ENCODE data around the gene OR4F17.
"Not testable (repeated sequence)": the region's sequence is repeated elsewhere in the genome, so short reads cannot be mapped to it uniquely, and the experiment has no call there.

The OR4F17 gene, protein sequence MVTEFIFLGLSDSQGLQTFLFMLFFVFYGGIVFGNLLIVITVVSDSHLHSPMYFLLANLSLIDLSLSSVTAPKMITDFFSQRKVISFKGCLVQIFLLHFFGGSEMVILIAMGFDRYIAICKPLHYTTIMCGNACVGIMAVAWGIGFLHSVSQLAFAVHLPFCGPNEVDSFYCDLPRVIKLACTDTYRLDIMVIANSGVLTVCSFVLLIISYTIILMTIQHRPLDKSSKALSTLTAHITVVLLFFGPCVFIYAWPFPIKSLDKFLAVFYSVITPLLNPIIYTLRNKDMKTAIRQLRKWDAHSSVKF

DNA sequence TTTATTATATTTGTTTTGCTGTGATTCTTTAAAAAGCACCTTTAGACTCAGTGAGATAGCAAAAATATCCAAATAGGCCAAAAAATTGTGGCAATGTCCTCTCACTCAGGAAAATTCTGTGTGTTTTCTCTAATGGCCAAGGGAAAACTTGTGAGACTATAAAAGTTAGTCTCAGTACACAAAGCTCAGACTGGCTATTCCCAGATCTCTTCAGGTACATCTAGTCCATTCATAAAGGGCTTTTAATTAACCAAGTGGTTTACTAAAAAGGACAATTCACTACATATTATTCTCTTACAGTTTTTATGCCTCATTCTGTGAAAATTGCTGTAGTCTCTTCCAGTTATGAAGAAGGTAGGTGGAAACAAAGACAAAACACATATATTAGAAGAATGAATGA is at the start of gene OR4F17:
TSS of gene OR4F17 (plus strand) at position 301 of the 400 bp plus-strand sequence. CDS start 3,575 bp downstream, outside the sequence.
- DNase-seq = not testable (repeated sequence)

GRCh38 chr19:70793-71192 is 36.1 kb upstream of the OR4F17 start:
- DNase-seq = not testable (repeated sequence)

- not testable (repeated sequence) for DNase-seq
Observed at GRCh38 chr19:82864-83263, 24.0 kb upstream of the OR4F17 start.

GRCh38 chr19:83626-84025 is 23.3 kb upstream of the OR4F17 start:
- not testable (repeated sequence) for DNase-seq

DNA sequence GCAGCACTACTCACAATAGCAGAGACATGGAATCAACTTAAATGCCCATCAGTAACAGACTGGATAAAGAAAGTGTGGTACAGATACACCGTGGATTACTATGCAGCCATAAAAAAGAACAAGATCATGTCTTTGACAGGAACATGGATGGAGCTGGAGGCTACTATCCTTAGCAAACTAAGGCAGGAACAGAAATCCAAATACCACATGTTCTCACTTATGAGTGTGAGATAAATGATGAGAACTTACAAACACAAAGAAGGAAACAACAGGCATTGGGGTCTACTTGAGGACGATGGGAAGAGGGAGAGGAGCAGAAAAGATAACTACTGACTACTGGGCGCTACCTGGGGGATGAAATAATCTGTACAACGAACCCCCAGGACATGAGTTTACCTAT is 16.2 kb upstream of the OR4F17 start:
- not testable (repeated sequence) for DNase-seq

DNA sequence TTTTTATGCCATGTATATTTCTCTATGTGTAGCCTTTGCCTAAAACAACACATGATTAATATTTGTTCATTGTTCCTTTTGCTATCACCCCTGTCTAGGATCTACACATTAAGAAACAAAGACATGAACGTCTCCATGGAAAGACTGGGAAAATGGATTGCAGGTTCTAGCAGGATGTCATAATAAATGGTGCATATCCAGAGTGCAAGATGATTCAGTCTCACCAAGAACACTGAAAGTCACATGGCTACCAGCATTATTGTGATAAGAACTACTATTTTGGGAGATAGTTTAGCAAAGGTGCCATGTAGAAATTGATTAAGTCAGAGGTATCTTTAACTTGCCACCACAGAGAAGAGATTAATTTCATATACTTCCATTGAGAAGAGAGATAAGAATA is 12.1 kb upstream of the OR4F17 start:
- not testable (repeated sequence) for DNase-seq

GRCh38 chr19:97647-98046 is 9.3 kb upstream of the OR4F17 start:
- not testable (repeated sequence) for DNase-seq

GRCh38 chr19:120443-121140 is 13.7 kb downstream of the OR4F17 start:
- DNase-seq = not testable (repeated sequence)

Data from NCI-H526 (cell line).